MCF 10A (cell line): ENCODE measurements around the gene APBA1. TPM values are rescaled to one million over a fixed set of nuclear protein-coding genes. Genes with fewer than 3 reads are reported as not detected.

Source experiments
- BruUV-seq: library from RNA; stranded (reverse); fragments of 400-500 nt; replicated peaks from 2 replicates; lab custom pipeline; 2021; lab: Mats Ljungman, UMichigan
- CTCF ChIA-PET: fragments of 300-600 bp; sonication (Branson Sonifier 250); formaldehyde crosslinking; extraction: SDS; loops from one replicate; lab custom pipeline; 2021; ENCODE audit warnings: antibody characterized with exemption, inconsistent platforms; lab: Yijun Ruan, JAX
- POLR2A ChIA-PET: fragments of 300-600, 350-650 bp; sonication (Branson Sonifier 250); formaldehyde crosslinking; extraction: SDS; loops from one replicate; lab custom pipeline; 2020; ENCODE audit warnings: antibody characterized with exemption, inconsistent platforms; lab: Yijun Ruan, JAX
- DNase-seq: peaks from one replicate; pipeline ENCODE4 v3.0.0-alpha.2; 2018; ENCODE audit not compliant: unreplicated experiment
- H3K27ac Mint-ChIP-seq: one replicate; pipeline ENCODE4 v1.8.0; 2022; ENCODE audit warnings: mild to moderate bottlenecking, low read depth, mixed read lengths; ENCODE audit not compliant: unreplicated experiment
- H3K27me3 Mint-ChIP-seq: one replicate; pipeline ENCODE4 v1.8.0; 2022; ENCODE audit warnings: mixed read lengths; ENCODE audit not compliant: insufficient read depth, unreplicated experiment
- H3K36me3 Mint-ChIP-seq: one replicate; pipeline ENCODE4 v1.8.0; 2022; ENCODE audit warnings: mild to moderate bottlenecking, moderate library complexity, mixed read lengths; ENCODE audit not compliant: insufficient read depth, unreplicated experiment
- H3K4me1 Mint-ChIP-seq: one replicate; pipeline ENCODE4 v1.8.0; 2022; ENCODE audit warnings: mixed read lengths; ENCODE audit not compliant: insufficient read depth, unreplicated experiment
- H3K4me3 Mint-ChIP-seq: one replicate; pipeline ENCODE4 v1.8.0; 2022; ENCODE audit warnings: mild to moderate bottlenecking, moderate library complexity, mixed read lengths; ENCODE audit not compliant: unreplicated experiment
- H3K9me3 Mint-ChIP-seq: one replicate; pipeline ENCODE4 v1.8.0; 2022; ENCODE audit warnings: mixed read lengths; ENCODE audit not compliant: unreplicated experiment
- intact Hi-C: fragments of 100-400 bp; cut with micrococcal nuclease; formaldehyde crosslinking; loops from 2 replicates; pipeline ENCODE4 v1.14.1; 2022
- total RNA-seq: library from RNA; stranded (reverse); gene quantifications from 2 replicates; pipeline ENCODE4 v1.2.3, GENCODE V29; 2022
- TF ChIP-seq, protein P1 (sequence below): fragments of 200-600 bp; IDR thresholded peaks from one replicate; pipeline ENCODE4 v1.8.0; 2022; ENCODE audit warnings: antibody characterized with exemption, mild to moderate bottlenecking; ENCODE audit not compliant: unreplicated experiment

Gene APBA1
- total RNA-seq, 1 experiment from 2014 or later: 0.07 TPM

DNA sequence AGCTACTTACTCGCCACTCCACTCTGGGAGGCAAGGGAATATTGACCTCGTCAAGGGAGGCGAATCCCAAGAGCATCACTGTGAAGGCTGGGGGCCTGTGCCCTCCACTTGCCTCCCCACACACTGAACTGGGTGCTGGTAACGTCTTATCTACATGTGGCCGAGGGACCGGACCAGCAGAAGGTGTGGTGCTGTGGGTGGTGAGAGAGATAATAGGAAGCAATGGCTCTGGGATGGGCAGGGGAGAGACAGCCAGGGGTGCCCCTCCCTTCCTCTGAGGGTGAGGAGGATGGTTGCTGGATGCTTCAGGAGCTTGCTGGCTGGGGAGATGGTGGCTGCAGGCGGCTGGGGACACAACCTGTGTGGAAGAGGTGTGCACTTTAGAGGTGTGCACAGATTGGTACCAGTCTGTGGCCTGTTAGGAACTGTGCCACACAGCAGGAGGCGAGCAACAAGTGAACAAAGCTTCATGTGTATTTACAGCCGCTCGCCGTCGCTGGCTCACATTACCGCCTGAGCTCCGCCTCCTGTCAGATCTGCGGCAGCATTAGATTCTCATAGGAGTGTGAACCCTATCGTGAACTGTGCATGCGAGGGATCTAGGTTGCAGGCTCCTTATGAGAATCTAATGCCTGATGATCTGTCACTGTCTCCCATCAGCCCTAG, 246.9 kb downstream of the APBA1 start:
- no peak overlapping the region for H3K4me3 Mint-ChIP-seq
- H3K36me3 Mint-ChIP-seq: no peaks in the 10 kb centered on the region
- H3K9me3 Mint-ChIP-seq: no peaks in the 10 kb centered on the region
- H3K4me1 Mint-ChIP-seq: no peaks in the 10 kb centered on the region
- no peak overlapping the region for H3K27ac Mint-ChIP-seq
- peaks cover 29% of the 10 kb centered on the region for H3K27me3 Mint-ChIP-seq
- DNase-seq: no peak
- ChIA-PET POLR2A (no interaction called here), CTCF (interaction anchor here (0.5 to 6.9 kb wide), 8 partner anchors 78 to 521 kb away, joined by 3 to 97 read pairs (median 3); no protein-coding TSS in a partner anchor)
- no TSS peak for BruUV-seq
- intact Hi-C loops: loop anchor here (10.0 kb wide), 1 partner anchor 1180 kb away; no protein-coding TSS in a partner anchor
- TF ChIP-seq, protein P1, sequence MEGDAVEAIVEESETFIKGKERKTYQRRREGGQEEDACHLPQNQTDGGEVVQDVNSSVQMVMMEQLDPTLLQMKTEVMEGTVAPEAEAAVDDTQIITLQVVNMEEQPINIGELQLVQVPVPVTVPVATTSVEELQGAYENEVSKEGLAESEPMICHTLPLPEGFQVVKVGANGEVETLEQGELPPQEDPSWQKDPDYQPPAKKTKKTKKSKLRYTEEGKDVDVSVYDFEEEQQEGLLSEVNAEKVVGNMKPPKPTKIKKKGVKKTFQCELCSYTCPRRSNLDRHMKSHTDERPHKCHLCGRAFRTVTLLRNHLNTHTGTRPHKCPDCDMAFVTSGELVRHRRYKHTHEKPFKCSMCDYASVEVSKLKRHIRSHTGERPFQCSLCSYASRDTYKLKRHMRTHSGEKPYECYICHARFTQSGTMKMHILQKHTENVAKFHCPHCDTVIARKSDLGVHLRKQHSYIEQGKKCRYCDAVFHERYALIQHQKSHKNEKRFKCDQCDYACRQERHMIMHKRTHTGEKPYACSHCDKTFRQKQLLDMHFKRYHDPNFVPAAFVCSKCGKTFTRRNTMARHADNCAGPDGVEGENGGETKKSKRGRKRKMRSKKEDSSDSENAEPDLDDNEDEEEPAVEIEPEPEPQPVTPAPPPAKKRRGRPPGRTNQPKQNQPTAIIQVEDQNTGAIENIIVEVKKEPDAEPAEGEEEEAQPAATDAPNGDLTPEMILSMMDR: no peak

DNA sequence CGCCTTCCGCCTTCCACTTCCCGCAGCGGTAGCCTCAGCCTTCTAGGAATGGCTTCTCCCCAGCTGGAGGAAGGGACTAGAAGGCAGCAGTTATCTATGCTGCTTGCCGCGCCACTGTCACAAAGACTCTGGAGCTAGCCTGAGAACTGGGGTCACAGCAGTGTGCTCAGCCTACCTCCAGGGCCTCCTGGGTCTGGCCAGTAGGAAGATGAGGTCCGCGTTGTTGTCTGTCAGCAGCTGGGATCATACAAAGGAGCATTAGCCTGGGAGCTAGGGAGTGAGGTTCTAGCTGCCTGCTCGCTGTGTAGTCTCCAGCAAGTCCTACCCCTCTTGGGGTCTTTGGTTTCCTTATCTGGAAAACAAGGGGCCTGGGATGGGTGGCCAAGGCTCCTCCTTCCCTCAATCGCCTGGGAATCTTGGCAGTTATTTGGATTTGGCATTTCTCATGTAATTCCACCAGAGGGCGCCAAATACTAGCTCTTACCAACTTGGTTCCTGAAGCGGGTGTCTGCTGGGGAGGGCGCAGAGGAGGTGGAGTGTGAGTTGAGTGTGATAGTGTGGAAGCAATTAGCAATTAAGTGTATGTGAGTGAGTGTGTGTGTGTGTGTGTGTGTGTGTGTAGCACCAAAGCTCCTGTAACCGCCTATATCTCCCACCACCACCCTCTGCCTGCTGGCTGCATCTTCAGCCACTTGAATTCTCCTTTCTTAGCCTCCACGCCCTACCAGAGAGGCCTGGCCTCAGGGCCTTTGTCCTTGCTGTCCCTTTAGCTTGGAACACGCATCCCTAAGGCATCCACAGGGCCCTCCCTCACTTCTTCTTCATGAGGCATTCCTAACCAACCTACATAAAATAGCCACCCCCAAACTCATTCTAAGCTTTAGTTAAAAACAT, 250.0 kb downstream of the APBA1 start:
- BruUV-seq: no TSS peak
- intact Hi-C loops: loop anchor here (2.0 to 10.0 kb wide), 7 partner anchors 127 to 1183 kb away; partner anchors contain the start of gene APBA1
- no peaks in the 10 kb centered on the region for H3K4me1 Mint-ChIP-seq
- TF ChIP-seq, protein P1: peak; percentile 78
- DNase-seq: peak; percentile 71
- ChIA-PET POLR2A (interaction anchor here (0.6 kb wide), 2 partner anchors 240 to 671 kb away, joined by 3 read pairs; no protein-coding TSS in a partner anchor), CTCF (interaction anchor here (0.5 to 6.9 kb wide), 95 partner anchors 8 to 1181 kb away, joined by 3 to 97 read pairs (median 4); partner anchors contain the start of genes APBA1 and FXN)
- no peak overlapping the region for H3K27ac Mint-ChIP-seq
- no peak overlapping the region for H3K4me3 Mint-ChIP-seq
- peaks cover 26% of the 10 kb centered on the region for H3K27me3 Mint-ChIP-seq
- H3K36me3 Mint-ChIP-seq: no peaks in the 10 kb centered on the region
- H3K9me3 Mint-ChIP-seq: no peaks in the 10 kb centered on the region

DNA sequence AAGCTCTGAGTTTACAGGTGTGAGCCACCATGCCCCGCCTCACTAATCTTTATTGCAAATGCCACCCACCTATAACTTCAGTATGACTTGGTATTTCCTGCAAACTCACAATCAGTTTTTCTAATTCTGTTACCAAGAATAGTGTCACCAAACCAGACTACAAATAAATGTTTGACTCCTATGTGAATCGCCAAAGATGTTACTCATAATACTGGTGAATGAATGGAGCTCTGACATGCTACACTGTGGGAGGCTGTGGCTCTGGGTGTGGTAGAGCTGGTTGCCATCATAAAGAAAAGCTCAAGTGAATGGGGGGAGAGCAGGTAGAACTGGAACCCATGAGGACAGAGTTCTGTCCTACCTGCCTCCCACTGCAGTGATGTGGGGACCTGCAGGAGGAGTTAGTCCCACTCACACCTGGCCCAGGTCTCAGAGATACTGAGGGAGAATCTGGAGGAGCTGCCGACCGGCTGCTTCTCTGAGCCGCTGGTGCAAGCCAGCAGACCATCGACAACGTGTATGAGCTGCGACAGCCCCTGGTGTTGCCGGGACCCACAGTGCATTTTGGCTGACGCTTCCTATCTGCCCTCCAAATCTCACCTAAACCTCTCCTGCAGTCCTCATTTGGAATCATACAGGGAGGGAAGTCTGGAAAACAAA, 251.4 kb downstream of the APBA1 start:
- no TSS peak for BruUV-seq
- H3K27ac Mint-ChIP-seq: no peak overlapping the region
- H3K4me3 Mint-ChIP-seq: no peak overlapping the region
- no peaks in the 10 kb centered on the region for H3K4me1 Mint-ChIP-seq
- H3K9me3 Mint-ChIP-seq: no peaks in the 10 kb centered on the region
- no peak for DNase-seq
- POLR2A ChIA-PET: no interaction called here
- H3K27me3 Mint-ChIP-seq: peaks cover 26% of the 10 kb centered on the region
- H3K36me3 Mint-ChIP-seq: no peaks in the 10 kb centered on the region
- TF ChIP-seq, protein P1: no peak
- intact Hi-C loops: loop anchor here (5.0 to 10.0 kb wide), 4 partner anchors 252 to 1184 kb away; partner anchors contain the start of gene APBA1
- CTCF ChIA-PET: interaction anchor here (0.6 to 6.9 kb wide), 27 partner anchors 10 to 1182 kb away, joined by 3 to 97 read pairs (median 7); partner anchors contain the start of gene APBA1
